GM18519 (cell line): ENCODE data around the gene ARHGAP10.

Source experiments
- ATAC-seq: cut with Tn5 transposase; IDR thresholded peaks from one replicate; pipeline ENCODE4 v1.9.1; 2021; ENCODE audit warnings: mild to moderate bottlenecking, moderate library complexity; ENCODE audit not compliant: unreplicated experiment, low FRiP score

The ARHGAP10 gene

DNA sequence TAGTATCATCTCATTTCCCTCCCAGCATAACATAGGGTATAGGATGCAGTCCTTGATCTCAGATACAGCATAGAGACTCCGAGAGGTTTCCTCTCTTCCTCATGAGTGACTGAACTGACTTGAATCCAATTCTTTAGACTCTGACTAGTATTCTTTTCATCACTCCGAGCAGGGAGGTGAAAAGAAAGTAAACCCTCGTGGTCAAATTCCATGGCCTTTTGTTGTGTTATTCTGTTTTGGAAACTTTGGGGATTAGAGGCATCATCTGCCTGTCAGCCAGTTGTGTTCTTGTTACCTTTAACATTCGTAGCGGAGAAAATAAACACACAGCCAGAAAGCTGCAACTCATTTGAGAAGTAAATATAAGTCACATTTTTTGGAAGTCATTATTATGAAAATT is 206.6 kb downstream of the ARHGAP10 start:
- no peak for ATAC-seq

DNA sequence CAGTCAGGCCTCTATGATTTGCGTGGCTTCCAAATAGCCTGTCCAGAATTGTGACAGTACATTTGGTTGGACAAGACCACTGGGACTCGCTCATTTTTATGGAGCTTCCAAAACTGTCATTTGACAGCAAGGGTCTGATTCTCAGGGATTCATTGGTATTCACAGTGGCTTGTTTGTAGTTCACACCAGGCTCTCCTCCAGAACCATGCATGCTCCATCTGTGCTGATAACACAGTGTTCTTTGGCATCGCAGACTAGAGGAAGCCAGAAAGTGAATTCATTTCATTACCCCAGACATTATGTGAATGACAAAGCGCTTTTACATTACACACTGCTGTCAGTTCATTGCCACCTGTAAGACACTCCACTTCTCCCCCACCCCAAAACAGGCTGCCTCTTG is 208.3 kb downstream of the ARHGAP10 start:
- ATAC-seq = no peak

GRCh38 chr4:147941373-147941772 is 209.5 kb downstream of the ARHGAP10 start:
- no peak for ATAC-seq

DNA sequence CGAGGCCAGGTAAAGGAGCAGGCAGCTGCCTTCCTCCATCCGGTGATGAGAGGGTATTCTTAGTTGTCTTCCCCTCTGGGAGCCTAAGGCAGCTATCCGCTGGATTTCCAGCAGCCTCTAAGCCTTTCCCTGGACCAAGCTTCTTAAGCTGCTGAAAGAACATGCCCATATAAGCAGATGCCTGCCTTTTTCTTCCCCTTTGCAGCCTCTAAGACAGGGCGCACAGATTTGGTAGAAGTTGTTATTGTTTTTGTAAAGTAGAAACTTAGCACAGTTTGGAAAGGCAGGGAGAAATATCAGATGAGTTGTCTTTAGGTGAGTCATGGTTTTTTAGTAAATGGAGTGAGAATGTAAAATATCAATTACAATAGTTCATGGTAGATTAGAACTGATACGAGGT is 210.8 kb downstream of the ARHGAP10 start:
- peak; percentile 22 for ATAC-seq

DNA sequence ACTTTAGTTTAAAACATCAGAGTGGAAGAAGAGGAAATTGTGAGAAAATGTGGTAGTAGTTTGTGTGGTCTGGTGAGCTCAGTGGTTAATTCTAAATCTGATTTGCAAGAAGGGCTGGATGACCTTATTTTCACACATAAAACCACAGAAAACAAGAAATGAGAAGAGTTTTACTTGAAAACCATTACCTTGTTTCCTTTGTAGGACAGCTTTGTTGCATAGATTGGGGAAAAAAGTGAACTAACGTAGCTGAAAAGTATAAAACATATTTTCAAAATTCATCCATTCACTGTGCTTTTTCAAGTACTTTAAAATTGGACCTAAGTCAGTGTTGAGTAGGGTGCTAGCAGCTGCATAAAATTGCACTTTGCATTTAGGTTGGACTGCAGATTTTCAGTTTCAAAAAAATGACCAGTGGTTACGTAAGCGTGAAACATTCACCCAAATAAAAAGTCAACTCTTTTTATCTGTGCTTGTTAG is 211.3 kb downstream of the ARHGAP10 start:
- ATAC-seq = peak; percentile 90

DNA sequence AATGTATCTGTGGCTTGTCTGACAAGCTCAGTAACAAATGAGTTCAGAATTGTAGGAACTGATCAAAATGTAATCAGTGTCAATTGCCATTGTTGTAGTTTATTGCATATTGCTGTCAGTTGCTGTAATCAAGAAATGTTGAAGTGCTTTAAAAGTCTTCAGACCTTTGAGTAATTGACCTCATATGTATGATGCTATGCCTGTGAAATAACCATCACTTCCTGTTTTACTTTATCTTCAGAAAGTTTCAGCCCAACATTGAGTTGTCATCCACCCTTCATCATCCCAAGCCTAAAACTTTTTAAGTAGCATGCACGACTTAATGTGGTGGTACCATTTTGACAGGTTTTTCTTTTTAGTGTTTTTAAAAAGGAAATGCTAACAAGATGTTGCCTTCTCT is 212.4 kb downstream of the ARHGAP10 start:
- ATAC-seq = no peak

DNA sequence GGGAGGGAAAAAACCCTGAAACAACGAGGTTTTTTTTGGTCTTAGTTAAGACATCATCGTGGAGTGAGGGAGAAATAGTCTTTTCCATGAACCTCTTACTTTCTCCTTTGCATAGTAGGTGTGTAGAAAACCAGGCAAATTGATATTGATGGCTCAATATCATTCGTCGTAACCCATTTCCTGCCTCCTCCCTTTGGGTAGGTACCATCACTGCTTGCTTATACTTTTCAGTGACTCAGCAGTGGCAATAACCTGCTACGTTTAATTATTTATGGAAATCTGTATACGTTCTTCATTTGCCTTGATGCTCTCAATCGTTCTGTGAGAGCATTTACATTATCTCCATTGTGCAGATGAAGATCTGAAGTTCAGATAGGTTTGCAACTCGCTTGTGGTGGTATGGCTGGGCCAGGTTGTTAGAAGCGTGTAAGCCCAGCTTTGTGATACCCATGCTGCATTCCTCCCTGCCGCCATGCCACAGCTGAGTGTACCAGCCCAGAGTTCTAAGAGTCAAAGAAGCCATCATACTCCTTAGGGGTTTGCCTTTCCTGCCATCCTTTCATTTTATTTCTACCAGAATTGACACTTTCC is 212.9 kb downstream of the ARHGAP10 start:
- ATAC-seq = no peak

DNA sequence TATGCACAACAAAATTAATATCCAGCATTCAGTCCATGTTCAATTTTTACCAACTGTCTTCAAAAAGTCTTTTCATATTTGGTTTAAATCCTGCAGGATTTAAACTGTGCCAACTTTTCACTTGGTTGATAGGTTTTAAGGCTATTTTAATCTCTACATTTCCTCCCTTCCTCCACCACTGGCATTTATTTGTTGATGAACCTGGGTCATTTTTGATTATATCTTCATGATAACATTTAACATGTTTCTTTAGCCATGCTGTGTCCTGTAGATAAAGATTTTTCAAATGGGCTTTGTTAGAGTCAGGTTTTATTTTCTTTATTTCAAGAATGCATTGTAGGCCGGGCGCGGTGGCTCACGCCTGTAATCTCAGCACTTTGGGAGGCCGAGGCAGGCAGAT is 216.4 kb downstream of the ARHGAP10 start:
- no peak for ATAC-seq

GRCh38 chr4:147950261-147950660 is 218.4 kb downstream of the ARHGAP10 start:
- ATAC-seq = no peak

GRCh38 chr4:147950841-147951240 is 219.0 kb downstream of the ARHGAP10 start:
- ATAC-seq = no peak

- ATAC-seq = no peak
These were observed 223.0 kb downstream of the ARHGAP10 start for GRCh38 chr4:147954850-147955249.

- ATAC-seq = no peak
These were observed 224.1 kb downstream of the ARHGAP10 start for GRCh38 chr4:147955827-147956558.

- ATAC-seq = no peak
These were observed 225.6 kb downstream of the ARHGAP10 start for GRCh38 chr4:147957446-147957845.

DNA sequence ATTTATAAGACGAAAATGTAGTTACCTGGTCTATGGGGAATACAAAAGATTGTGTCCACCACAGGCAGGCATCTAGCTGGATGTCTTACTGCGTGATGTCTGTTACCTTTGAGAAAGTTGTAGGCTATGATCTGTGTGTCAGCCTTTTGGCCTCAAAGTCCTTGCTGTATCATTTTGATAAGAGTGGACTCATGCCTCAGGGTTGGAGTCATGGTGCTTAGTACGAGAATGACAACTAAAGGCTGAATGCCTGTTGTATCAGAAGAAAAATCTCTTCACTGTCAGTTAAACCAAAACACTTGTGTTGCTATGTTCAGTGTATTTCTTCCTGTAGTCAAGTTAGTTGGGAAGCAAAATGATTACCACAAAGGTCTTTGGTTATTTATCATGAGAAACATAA is 226.2 kb downstream of the ARHGAP10 start:
- ATAC-seq = no peak

GRCh38 chr4:147958489-147959065 is 226.7 kb downstream of the ARHGAP10 start:
- no peak for ATAC-seq

DNA sequence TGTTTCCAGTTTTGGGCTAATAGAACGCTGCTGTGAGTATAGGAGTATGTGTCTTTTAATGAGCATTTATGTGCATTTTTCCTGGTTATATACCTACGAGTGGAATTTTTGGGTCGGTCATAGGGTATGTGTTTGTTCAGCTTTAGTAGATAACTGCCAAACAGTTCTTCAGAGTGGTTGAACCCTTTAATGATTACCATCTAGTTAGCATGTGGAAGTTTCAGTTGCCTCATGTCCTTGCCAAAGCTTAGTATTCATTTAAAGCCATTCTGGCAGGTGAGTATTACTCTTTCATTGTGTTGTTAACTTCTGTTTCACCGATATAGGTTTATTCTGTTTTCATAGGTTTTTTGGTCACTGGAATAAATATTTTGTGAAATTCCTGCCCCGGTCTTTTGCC is 229.1 kb downstream of the ARHGAP10 start:
- ATAC-seq = no peak

DNA sequence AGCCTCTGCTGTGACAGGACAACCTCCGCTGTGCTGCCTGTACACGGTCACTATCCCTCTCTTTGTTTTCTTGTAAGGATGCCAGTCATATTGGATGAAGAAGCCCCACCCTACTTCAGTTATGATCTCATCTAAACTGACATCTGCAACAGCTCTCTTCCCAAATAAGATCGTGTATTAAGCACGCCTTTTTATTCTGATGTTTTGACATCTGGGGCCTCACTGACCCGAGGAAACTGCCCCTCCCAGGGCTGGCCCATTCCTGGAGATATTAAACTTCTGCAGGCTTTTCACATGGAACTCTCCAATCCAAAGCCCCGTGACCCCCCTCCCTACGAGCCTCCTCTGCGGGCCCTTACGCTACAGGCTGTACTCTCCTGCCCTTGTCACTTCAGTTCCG is 232.0 kb downstream of the ARHGAP10 start:
- ATAC-seq = no peak

DNA sequence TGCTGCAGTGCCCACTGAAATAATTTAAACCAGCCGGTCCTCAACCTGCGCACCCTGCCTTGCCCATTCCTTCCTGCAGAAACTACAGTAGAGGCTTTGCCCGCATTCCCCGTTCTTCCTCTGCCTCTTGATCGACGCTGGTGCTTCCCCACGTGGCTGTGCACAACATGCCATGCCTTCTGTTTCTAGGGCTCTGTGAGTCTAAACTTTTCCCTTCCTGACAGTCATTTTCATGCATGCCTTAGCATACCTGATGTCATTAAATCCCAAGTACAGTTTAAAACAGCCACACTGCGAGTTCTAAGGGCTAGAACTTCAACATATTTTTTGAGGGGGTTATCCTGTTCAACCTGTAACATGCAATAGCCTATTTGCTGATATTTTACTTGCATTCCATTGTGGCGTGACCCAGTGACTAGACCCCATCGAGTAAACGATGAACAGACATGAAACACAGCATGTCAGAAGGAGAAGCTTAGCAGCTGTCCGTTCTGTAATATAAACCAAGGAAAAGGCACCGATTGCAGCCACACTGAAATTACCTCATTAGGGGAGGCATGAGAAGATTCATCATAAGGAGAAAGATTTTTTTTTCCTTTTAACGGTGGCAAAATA is 232.5 kb downstream of the ARHGAP10 start:
- no peak for ATAC-seq

DNA sequence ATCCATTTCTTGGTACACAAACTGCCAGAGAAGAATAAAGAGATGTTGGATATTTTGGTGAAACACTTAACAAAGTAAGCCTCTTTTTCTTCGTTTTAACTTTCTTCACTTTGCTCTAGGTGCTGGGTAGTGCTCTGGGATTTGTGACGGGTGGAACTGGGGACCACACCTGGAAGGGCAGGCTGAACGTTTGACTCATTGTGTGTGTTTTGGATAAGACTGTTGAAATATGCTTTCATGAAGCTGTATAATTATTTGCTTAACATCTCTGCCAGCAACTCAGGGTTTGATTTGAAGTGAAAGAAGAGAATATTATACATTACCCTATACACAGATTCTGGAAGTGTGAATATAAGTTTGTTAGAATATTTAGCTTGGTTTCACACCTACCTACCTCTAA is 233.2 kb downstream of the ARHGAP10 start:
- ATAC-seq = no peak

- ATAC-seq = no peak
These were observed 234.0 kb downstream of the ARHGAP10 start for GRCh38 chr4:147965873-147966272.

DNA sequence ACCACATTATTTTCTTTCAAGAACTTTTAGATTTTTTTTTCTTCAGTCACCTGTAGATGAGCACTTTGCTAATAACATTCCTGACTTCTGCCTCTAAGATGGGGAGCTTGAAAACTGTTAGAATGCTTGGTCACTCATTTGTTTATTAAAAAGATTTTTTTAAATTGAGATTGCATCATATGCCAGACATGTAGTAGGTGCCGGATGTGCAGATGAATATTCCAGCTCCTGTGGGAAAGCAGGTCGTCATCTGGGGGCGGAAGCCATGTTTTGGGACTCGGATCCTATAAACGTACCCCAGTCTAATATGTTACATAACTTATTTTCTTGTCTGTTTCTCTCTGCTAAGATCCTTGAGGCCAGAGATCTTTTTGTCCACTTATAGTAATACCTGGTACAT is 236.8 kb downstream of the ARHGAP10 start:
- no peak for ATAC-seq
